ENCODE results near the gene SUPT7L.
"Not testable (repeated sequence)": the region's sequence is repeated elsewhere in the genome, so short reads cannot be mapped to it uniquely, and the experiment has no call there.

SUPT7L gene

DNA sequence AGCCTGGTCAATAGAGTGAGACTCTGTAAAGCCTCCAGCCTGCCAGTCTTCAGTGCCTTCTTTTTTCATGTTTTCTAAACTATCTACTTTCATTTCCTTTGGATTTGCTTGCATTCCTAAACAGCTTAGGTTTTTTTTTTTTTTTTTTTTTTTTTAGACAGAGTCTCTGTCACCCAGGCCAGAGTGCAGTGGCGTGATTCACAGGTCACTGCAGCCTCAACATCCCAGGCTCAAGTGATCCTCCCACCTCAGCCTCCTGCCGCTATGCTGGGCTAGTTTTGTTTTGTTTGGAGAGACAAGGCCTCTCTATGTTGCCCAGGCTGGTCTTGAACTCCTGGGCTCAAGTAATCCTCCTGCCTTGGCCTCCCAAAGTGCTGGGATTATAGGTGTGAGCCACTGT, 33.2 kb downstream of the SUPT7L start:
- DNase-seq: not testable (repeated sequence)

DNA sequence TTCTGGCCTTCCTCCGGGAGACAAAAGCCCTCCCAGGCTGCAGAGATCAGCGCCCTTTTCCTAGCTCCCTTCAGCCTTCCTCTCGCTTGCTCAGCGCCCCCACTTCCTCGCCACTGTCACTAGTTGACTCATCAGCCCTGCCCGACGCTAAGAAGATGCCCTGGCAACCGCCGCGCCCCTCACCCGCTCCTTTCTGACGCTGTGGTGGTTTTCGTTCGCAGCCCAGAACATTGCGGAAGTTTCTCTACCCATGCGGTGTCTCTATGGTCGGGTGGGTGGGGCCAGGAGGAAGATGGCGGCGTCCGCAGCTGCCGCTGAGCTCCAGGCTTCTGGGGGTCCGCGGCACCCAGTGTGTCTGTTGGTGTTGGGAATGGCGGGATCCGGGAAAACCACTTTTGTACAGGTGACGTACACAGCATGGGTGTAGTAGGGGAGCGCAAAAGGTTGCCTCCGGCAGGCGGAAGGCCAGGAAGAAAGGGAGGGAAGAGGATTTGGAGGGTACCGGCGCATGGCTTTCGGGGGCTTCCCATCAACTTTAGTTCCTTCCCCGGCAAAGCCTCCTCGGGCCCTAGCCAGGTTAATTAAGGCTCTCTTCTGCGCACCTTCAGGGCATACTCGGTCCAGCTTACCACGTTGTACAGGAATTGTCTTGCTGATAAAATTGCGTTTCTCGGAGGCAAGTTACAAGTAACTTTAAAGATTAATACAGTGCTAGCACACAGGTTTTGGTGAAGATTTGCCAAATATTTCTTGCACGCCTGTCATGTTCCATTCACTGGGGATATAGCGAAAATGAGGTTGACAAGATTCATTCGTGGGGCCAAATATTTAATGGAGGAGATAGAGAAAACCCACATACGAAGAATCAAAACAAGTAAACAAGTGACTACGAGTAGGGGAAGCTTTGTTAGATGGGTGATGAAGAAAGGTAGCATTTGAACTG, 34.4 kb downstream of the SUPT7L start, which contains the start of the genes CCDC121 and GPN1:
CCDC121 (minus strand) TSS at position 246 of the 943 bp plus-strand sequence. CDS start 1,213 bp downstream, outside the sequence.
GPN1 (plus strand) TSS at position 284 of the 943 bp plus-strand sequence; CDS start at position 293, 9 bp downstream.
- DNase-seq: peak; percentile 96

DNA sequence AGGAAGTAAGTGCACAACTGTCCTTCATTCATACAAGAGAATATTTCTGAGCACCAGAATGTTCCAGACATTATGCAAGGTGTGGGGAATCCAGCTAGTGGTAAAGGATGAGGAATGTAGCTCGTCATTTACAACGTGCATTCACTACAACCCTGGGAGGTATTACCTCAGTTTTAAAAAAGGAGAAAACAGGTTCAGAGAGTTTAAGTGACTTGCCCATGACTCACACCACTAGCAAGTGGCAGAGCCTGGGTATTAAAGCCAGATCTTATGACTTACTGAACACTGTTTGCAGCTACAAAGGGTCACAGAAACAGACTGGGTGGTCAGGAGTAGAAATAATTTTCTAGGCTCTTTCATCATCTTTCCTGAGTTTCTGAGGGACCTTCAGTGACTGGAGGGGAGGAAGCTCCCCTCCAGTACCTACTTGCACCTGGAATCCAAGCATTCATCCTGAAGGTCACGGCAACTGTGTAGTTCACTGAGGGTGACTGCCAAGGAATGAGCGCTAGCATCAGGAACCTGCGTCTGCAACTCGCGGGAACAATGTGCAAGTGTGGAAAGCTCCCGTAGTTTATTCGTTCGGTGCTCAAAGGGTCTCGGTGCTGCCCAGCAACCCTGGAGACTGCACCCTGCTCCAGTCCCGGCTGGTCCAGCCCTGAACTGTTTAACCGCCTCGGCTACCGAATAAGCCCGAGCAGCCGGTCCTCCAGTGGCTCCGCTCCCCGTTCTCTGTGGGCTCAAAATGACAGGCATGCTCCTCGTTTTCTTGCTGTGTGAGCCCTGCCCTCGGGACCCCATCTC, 35.2 kb downstream of the SUPT7L start:
- peak; percentile 87 for DNase-seq

DNA sequence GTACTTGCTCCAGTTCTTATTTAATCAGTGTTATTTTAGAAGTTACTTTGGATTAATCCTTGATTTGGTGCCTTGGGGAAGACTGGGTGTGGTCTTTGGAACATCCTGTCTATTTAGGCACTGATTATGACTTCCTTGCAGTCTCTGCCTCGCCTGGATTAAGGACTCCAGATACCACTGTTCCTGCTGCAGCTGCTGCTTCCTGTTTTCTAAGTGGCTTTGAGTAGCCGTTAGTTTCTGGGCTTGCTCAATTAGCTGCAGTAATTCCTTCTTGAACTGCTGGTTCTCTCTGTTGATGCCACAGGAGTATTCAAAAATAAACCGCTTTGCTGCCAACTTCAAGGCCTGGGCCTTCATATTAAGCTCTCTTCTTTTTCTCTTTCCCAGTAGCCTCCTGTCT, 36.5 kb downstream of the SUPT7L start:
- DNase-seq: peak; percentile 57

DNA sequence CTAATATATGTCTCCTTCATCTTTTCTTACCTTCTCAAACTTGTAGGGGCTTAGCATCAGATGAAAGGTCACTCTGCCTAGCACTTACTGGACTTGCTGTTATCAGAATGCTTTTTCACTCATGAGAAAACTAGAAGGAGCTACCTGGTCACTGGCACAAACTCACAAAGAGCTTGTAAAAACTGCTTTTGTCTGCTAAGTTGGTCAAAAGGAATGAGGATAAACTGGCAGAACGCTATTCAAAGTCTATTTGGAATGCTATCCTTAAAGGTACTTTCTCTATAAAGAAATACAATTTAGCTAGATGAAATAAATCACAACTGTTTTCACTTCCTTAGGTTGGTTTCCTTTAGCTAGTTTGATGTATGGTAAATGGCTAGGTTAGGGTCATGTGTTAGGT, 37.1 kb downstream of the SUPT7L start:
- not testable (repeated sequence) for DNase-seq

DNA sequence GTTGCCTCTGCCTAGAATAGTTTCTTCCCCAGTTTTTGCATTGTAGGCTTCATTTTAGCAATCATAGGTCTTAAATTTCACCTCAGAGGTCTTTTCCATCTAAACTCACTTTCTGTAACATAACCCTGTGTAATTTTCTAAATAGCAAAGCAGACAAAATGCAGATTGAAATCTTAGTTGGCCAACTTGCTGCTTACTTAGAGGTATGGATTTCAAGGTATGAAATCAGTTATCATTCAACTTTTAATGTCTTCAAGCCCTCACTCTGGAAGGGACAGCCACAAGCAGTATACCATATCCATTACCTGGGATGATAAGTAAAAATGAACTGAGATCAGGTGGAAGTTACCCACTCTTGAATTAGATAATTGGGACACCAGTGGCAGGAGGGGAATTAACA, 38.5 kb downstream of the SUPT7L start:
- DNase-seq: no peak

DNA sequence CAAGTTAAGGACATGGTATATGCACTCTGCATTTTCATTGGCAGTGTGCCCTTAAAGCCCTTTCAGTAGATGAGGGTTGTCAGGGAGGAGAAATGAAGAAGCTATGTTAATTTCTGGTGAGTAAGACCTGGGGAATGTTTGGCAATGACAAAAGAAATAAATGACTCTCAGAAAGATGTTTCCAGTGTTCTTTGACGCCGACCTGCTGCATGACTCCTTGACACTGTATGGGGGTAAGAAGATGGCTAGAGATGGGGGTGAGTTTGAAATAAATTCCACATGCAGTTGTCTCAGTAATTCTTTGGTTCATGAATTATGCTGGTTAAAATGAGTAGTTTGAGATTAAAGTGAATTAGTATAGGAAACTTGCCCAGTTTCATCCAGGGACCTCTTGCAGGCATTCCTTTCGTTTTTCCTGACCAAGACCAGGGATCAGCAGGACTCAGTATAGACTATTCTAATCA, 40.5 kb downstream of the SUPT7L start:
- no peak for DNase-seq

DNA sequence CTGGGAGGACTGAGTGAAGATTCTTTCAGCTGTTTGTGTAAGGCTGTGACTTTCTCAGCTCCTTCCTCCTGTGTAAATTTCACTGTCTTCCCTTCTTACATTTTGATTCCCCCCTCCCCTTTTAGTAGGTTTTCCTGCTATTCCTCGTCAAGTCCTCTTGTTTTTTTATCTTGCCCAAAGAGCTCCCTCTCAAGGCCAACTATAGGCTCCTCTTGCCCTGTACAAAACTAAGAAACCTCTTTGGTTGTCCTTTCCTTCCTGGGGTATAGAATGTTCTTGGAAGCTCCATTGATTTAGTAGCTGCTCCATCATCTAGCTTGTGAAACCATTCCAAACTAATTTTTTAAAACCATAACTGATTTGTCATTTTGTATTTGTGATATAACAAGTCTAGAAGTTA, 41.9 kb downstream of the SUPT7L start:
- no peak for DNase-seq

DNA sequence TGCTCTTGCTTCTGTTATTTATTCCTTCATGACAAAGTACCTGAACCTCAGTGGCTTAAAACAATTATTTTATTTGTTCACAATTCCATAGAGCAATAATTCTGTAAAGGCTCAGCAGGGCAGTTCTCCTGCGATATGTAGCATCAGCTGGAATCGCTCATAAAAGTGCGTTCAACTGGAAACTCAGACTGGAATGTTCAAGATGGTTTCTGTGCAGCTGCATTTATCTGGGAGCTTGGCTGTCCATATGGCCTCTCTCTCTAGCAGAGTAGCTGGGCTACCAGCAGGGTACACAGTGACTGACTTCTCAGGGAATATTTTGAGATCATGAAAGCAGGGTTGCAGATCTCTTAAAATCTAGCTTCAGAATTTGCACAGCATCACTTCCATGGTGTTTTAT, 48.1 kb downstream of the SUPT7L start:
- no peak for DNase-seq

DNA sequence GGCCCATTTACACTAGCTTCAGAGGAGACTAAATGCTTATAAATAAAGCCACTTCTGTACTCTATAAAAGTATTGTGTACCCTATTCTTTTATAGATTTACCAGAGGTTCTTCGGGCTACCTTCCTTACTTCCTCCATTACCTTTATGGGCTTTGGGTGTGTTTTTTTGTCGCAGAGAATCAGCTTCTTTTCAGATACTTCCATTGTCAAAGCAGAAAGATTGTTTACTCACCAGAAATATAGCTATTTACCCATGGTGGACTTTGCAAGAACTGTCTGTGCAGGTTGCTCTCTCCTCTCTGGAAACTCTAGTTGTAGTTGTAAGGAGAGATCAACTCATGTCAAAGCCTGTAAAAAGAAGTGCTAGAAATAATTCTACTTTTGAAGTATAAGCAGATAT, 49.4 kb downstream of the SUPT7L start:
- no peak for DNase-seq

DNA sequence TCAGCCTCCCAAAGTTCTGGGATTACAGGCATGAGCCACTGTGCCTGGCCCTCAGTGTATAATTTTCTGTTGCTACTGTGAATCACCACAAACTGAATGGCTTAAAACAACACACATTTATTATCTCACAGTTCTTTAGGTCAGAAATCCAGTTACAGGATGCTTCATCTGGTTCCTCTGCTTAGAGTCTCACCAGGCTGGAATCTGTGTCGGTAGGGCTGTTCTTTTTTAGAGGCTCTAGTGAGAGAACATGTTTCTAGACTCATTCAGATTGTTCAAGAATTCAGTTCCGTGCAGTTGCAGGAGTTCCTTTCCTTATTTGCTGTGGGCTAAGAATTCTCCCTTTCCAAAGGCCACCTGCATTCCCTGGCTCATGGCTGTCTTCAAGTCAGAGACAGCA, 56.8 kb downstream of the SUPT7L start:
- DNase-seq: no peak
